ENCODE data around the gene WASF3. TPM values are rescaled to one million over a fixed set of nuclear protein-coding genes. Genes with fewer than 3 reads are reported as not detected.

Gene WASF3
- total RNA-seq, 1 donor from 2014 or later: 14.3 TPM

GRCh38 chr13:26677156-26677555 lies 119.7 kb downstream of the WASF3 start:
- TF ChIP-seq, protein P1, sequence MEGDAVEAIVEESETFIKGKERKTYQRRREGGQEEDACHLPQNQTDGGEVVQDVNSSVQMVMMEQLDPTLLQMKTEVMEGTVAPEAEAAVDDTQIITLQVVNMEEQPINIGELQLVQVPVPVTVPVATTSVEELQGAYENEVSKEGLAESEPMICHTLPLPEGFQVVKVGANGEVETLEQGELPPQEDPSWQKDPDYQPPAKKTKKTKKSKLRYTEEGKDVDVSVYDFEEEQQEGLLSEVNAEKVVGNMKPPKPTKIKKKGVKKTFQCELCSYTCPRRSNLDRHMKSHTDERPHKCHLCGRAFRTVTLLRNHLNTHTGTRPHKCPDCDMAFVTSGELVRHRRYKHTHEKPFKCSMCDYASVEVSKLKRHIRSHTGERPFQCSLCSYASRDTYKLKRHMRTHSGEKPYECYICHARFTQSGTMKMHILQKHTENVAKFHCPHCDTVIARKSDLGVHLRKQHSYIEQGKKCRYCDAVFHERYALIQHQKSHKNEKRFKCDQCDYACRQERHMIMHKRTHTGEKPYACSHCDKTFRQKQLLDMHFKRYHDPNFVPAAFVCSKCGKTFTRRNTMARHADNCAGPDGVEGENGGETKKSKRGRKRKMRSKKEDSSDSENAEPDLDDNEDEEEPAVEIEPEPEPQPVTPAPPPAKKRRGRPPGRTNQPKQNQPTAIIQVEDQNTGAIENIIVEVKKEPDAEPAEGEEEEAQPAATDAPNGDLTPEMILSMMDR (IDR thresholded peaks at IDR 0.05): no peak
- Histone ChIP-seq H3K4me1 (no peaks in the 10 kb centered on the region), H3K27me3 (no peaks in the 10 kb centered on the region), H3K36me3 (peaks cover 6 to 7% of the 10 kb centered on the region in 2 donors), H3K4me3 (no peak overlapping the region), H3K27ac (no peak overlapping the region), H3K9me3 (no peaks in the 10 kb centered on the region)
- intact Hi-C loops (cut with DNase I): no loop called here
- no peak for DNase-seq (ENCODE audit: low spot score in 2 of 2)

DNA sequence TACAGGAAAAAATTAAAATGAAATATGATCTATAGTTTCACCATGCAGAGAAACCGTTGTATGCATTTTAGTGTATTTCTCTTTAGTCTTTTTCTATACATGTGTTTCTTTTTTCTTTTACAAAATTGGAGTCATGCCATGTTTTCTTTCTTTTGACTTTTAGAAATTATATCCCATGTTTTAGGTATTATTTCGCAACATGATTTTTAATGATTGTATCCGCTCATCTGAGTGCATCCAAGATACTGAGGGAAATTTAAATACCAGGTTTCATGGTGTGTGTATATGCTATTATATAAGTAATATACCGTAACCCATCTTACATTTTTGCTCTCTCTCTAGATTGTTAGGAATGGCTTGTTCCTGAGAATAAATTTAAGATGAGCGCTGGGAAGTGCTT lies 120.8 kb downstream of the WASF3 start:
- Histone ChIP-seq H3K27me3 (no peaks in the 10 kb centered on the region), H3K36me3 (peaks cover 7 to 19% of the 10 kb centered on the region in 2 donors), H3K27ac (no peak overlapping the region), H3K9me3 (no peaks in the 10 kb centered on the region), H3K4me3 (no peak overlapping the region), H3K4me1 (no peaks in the 10 kb centered on the region)
- intact Hi-C loops (cut with DNase I): no loop called here
- TF ChIP-seq, protein P1 (IDR thresholded peaks at IDR 0.05): no peak
- no peak for DNase-seq (ENCODE audit: low spot score in 2 of 2)

DNA sequence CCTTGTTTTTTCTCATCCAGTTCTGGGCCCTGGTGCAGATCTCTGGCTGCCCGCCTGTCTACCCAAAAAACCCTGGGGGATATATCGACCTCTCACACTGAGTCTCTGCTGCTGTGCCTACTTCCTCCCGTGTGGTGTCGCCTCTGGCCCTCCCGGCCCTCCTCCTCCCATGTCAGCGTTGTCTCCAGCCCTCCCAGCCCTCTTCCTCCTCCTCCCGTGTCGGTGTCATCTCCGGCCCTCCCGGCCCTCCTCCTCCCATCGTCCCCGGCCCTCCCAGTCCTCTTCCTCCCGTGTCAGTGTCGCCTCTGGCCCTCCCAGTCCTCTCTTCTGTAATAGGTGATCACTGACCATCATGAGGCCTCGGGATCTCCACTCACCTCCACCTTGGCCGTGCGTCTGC lies 121.3 kb downstream of the WASF3 start:
- intact Hi-C loops (cut with DNase I): no loop called here
- no peak for DNase-seq (ENCODE audit: low spot score in 2 of 2)
- no peaks in the 10 kb centered on the region for H3K27me3 ChIP-seq
- no peak overlapping the region for H3K4me3 ChIP-seq
- H3K36me3 ChIP-seq: peaks cover 7 to 23% of the 10 kb centered on the region in 2 donors
- no peak overlapping the region for H3K27ac ChIP-seq
- no peaks in the 10 kb centered on the region for H3K4me1 ChIP-seq
- no peaks in the 10 kb centered on the region for H3K9me3 ChIP-seq
- TF ChIP-seq, protein P1 (IDR thresholded peaks at IDR 0.05): no peak

GRCh38 chr13:26679411-26680122 lies 122.1 kb downstream of the WASF3 start:
- TF ChIP-seq, protein P1 (IDR thresholded peaks at IDR 0.05): no peak
- intact Hi-C loops (cut with DNase I): loop anchor here (5.0 kb wide), 1 partner anchor 497 kb away; no protein-coding TSS in a partner anchor
- no peak for DNase-seq (ENCODE audit: low spot score in 2 of 2)

DNA sequence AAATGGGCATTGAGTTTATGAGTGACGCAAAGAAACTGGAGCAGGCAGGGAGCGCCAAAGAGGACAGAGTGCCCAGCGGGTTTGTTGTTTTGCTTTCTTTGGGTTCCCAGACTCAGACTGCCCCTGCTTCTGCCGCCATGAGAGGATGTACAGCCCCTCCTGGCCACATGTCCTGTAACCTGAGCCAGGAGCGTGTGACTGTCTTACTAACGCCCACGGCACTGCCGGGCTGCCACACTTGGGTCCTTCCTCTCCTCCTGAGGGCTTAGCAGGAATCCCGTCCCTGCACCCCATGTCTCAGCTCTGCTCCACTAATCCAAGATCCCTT lies 122.6 kb downstream of the WASF3 start:
- H3K36me3 ChIP-seq: peaks cover 11 to 29% of the 10 kb centered on the region in 2 donors
- H3K9me3 ChIP-seq: no peaks in the 10 kb centered on the region
- DNase-seq (ENCODE audit: low spot score in 2 of 2): no peak
- intact Hi-C loops (cut with DNase I): loop anchor here (5.0 kb wide), 1 partner anchor 498 kb away; no protein-coding TSS in a partner anchor
- H3K27ac ChIP-seq: peak overlapping the region; percentile 17 to 47
- no peaks in the 10 kb centered on the region for H3K27me3 ChIP-seq
- H3K4me1 ChIP-seq: no peaks in the 10 kb centered on the region
- TF ChIP-seq, protein P1 (IDR thresholded peaks at IDR 0.05): no peak
- H3K4me3 ChIP-seq: peak overlapping the region in 1 of 2 donors; percentile 37

More at GRCh38 chr13:26679411-26680122, 122.1 kb downstream of the WASF3 start:
- peaks cover 7 to 29% of the 10 kb centered on the region in 2 donors for H3K36me3 ChIP-seq
- peak overlapping the region; percentile 17 to 47 for H3K27ac ChIP-seq
- peak overlapping the region in 1 of 2 donors; percentile 37 for H3K4me3 ChIP-seq
- H3K27me3 ChIP-seq: no peaks in the 10 kb centered on the region
- no peaks in the 10 kb centered on the region for H3K9me3 ChIP-seq
- no peaks in the 10 kb centered on the region for H3K4me1 ChIP-seq
